ENCODE results near the gene CDH23.

- TF ChIP-seq, protein P1, sequence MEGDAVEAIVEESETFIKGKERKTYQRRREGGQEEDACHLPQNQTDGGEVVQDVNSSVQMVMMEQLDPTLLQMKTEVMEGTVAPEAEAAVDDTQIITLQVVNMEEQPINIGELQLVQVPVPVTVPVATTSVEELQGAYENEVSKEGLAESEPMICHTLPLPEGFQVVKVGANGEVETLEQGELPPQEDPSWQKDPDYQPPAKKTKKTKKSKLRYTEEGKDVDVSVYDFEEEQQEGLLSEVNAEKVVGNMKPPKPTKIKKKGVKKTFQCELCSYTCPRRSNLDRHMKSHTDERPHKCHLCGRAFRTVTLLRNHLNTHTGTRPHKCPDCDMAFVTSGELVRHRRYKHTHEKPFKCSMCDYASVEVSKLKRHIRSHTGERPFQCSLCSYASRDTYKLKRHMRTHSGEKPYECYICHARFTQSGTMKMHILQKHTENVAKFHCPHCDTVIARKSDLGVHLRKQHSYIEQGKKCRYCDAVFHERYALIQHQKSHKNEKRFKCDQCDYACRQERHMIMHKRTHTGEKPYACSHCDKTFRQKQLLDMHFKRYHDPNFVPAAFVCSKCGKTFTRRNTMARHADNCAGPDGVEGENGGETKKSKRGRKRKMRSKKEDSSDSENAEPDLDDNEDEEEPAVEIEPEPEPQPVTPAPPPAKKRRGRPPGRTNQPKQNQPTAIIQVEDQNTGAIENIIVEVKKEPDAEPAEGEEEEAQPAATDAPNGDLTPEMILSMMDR (IDR thresholded peaks at IDR 0.05) = no peak
- TF ChIP-seq POLR2A (IDR thresholded peaks at IDR 0.05) (no peak), POLR2AphosphoS5 (IDR thresholded peaks at IDR 0.05) (no peak)
Measured at GRCh38 chr10:71571460-71572175, 174.9 kb downstream of the CDH23 start.
